Smooth muscle cell (in vitro differentiated cells): ENCODE data around the gene TRABD2B. TPM values are rescaled to one million over a fixed set of nuclear protein-coding genes. Genes with fewer than 3 reads are reported as not detected.

Experiments
- DNase-seq: peaks from one replicate; lab custom pipeline; 2025; ENCODE audit not compliant: unreplicated experiment; lab: John Stamatoyannopoulos, UW
- H2AFZ ChIP-seq: fragments of 200-600 bp; sonication (generic); 2 replicates; pipeline ENCODE4 v1.6.0; 2016; ENCODE audit warnings: antibody characterized with exemption, low read depth, mild to moderate bottlenecking
- H3F3A ChIP-seq: fragments of 200-600 bp; sonication (generic); 2 replicates; pipeline ENCODE4 v1.6.0; 2017; ENCODE audit warnings: antibody characterized with exemption, low read depth
- H3K27ac ChIP-seq: fragments of 200-600 bp; sonication (generic); 2 replicates; pipeline ENCODE4 v1.5.1; 2016; ENCODE audit warnings: low read depth, mild to moderate bottlenecking
- H3K27me3 ChIP-seq: fragments of 200-600 bp; sonication (generic); 2 replicates; pipeline ENCODE4 v1.6.1; 2016; ENCODE audit warnings: low read depth, mild to moderate bottlenecking
- H3K36me3 ChIP-seq: fragments of 200-600 bp; sonication (generic); 2 replicates; pipeline ENCODE4 v1.5.1; 2016; ENCODE audit warnings: low read depth
- H3K4me1 ChIP-seq: fragments of 200-600 bp; sonication (generic); 2 replicates; pipeline ENCODE4 v1.5.1; 2016; ENCODE audit warnings: low read depth
- H3K4me2 ChIP-seq: fragments of 200-600 bp; sonication (generic); 2 replicates; pipeline ENCODE4 v1.6.0; 2016; ENCODE audit warnings: mild to moderate bottlenecking
- H3K4me3 ChIP-seq: fragments of 200-600 bp; sonication (generic); 2 replicates; pipeline ENCODE4 v1.5.1; 2016; ENCODE audit warnings: mild to moderate bottlenecking
- H3K79me2 ChIP-seq: fragments of 200-600 bp; sonication (generic); 2 replicates; pipeline ENCODE4 v1.6.0; 2016; ENCODE audit warnings: low read depth, mild to moderate bottlenecking
- H3K9ac ChIP-seq: fragments of 200-600 bp; sonication (generic); 2 replicates; pipeline ENCODE4 v1.6.0; 2016; ENCODE audit warnings: low read depth
- H3K9me3 ChIP-seq: fragments of 200-600 bp; sonication (generic); replicated peaks from 2 replicates; pipeline ENCODE4 v1.5.1; 2016; ENCODE audit warnings: low read depth
- H4K20me1 ChIP-seq: fragments of 200-600 bp; sonication (generic); 2 replicates; pipeline ENCODE4 v1.6.0; 2016; ENCODE audit warnings: low read depth
- WGBS: methylation state at CpG from one replicate; pipeline ENCODE4 v1.1.7; 2016; ENCODE audit warnings: low lambda C conversion rate; 5-methylcytosine and 5-hydroxymethylcytosine counted together
- polyA plus RNA-seq: library from polyadenylated mRNA; unstranded; fragments of >200 nt; fragmentation: Nextera tagmentation; extraction: Ambion mirVana; gene quantifications from 2 replicates; pipeline ENCODE4 v1.2.1, GENCODE V29; 2016
- total RNA-seq: library from RNA; depleted of rRNA; stranded (reverse); fragments of >200 nt; gene quantifications from 2 replicates; pipeline ENCODE4 v1.2.3, GENCODE V29; 2014
- TF ChIP-seq, protein P1 (sequence below): fragments of 200-600 bp; sonication (generic); IDR thresholded peaks from 2 replicates; pipeline ENCODE4 v1.5.1; 2017; ENCODE audit warnings: borderline replicate concordance, mild to moderate bottlenecking, antibody characterized with exemption; ENCODE audit not compliant: insufficient read depth, poor library complexity, severe bottlenecking

TRABD2B gene
- total and polyA plus RNA-seq, 2 experiments from 2014 or later = 0.94 to 4.9 TPM

DNA sequence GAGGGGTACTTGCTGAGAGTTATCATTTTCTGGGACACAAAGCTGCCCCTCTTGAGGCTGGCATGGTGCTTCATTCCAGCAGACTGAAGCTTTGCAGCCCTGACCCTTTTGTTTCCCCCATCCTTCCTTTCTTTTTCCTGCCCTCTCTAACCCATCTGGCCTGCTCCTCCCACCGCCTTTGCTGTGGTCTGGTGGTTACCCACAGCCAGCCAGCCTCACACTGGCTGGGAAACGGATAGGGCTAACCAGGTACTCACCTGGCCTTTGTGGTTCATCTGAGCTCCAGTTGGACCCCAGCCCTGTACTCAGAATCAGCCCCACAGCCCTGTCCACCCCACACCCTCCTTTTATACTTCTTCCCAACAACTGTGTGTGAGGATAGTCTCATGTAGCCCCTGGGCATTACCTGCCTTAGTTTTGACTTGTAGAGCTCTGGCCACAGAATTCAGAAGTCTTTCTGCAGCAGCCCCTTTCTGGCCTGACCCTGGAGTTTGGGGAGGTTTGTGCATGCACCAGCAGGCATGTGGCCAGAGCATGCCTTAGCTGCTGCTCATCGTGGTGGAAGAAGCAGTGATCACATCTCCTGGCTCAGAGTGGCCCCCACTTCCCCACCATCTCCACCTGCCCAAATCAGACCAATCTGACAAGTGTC is 138.0 kb downstream of the TRABD2B start:
- TF ChIP-seq, protein P1, sequence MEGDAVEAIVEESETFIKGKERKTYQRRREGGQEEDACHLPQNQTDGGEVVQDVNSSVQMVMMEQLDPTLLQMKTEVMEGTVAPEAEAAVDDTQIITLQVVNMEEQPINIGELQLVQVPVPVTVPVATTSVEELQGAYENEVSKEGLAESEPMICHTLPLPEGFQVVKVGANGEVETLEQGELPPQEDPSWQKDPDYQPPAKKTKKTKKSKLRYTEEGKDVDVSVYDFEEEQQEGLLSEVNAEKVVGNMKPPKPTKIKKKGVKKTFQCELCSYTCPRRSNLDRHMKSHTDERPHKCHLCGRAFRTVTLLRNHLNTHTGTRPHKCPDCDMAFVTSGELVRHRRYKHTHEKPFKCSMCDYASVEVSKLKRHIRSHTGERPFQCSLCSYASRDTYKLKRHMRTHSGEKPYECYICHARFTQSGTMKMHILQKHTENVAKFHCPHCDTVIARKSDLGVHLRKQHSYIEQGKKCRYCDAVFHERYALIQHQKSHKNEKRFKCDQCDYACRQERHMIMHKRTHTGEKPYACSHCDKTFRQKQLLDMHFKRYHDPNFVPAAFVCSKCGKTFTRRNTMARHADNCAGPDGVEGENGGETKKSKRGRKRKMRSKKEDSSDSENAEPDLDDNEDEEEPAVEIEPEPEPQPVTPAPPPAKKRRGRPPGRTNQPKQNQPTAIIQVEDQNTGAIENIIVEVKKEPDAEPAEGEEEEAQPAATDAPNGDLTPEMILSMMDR = no peak
- no peak for DNase-seq

DNA sequence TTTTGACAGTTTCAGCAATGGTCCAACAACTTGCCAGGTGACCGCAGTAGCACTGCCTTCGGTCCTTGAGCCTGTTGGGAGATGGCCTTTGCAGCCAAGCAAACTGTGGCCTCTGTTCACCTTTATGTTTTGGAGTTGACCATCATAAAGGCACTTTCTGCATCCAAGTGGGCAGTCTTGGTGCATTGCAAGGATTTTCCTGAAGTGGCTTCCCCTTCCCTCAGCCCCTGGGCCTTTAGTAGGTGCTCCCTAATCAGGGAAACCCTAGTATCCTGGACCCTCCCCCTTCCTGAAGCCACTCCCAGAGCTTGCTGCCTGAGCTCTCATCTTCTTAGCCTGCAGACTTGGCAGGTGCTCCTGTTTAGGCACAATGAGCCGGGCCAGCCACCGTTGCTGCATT is 140.2 kb downstream of the TRABD2B start:
- H4K20me1 ChIP-seq = peaks cover 76% of the 10 kb centered on the region
- no peak overlapping the region for H3K4me3 ChIP-seq
- H2AFZ ChIP-seq = no peak overlapping the region
- no peak for DNase-seq
- no peak overlapping the region for H3K27ac ChIP-seq
- H3K4me2 ChIP-seq = no peak overlapping the region
- no peak overlapping the region for H3K9ac ChIP-seq
- no peaks in the 10 kb centered on the region for H3K9me3 ChIP-seq
- H3F3A ChIP-seq = no peaks in the 10 kb centered on the region
- WGBS = 94% methylated on average over 4 of the region's 4 CpGs
- no peaks in the 10 kb centered on the region for H3K36me3 ChIP-seq
- H3K4me1 ChIP-seq = no peaks in the 10 kb centered on the region
- no peaks in the 10 kb centered on the region for H3K27me3 ChIP-seq
- peaks cover 3% of the 10 kb centered on the region for H3K79me2 ChIP-seq
- TF ChIP-seq, protein P1 = no peak

More for the DNA sequence above, 138.0 kb downstream of the TRABD2B start:
- Histone ChIP-seq H3K9ac (no peak overlapping the region), H3K9me3 (no peaks in the 10 kb centered on the region), H3F3A (no peaks in the 10 kb centered on the region), H3K79me2 (peaks cover 3% of the 10 kb centered on the region), H3K27me3 (no peaks in the 10 kb centered on the region), H3K4me1 (no peaks in the 10 kb centered on the region), H3K4me3 (no peak overlapping the region), H2AFZ (no peak overlapping the region), H3K4me2 (no peak overlapping the region), H3K27ac (no peak overlapping the region), H4K20me1 (peaks cover 79% of the 10 kb centered on the region), H3K36me3 (no peaks in the 10 kb centered on the region)
- WGBS = 67% methylated on average over 3 of the region's 3 CpGs

DNA sequence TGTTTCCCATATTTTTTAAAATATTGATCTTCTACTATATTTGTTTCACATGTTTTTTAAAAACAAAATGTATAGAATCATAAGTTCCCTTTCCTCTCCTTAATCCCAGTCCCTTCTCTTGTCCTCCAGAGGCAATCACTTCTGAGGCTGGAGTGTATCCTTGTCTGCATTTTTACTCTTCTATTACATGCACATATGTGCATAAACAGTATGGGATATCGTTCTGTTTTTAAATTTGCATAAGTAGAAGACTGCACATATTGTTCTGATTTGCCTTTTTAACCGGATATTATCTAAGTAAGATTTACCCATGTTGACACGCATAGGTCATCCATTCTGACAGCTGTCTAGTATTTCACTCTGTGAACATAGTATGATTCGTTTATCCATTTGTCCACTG is 142.0 kb downstream of the TRABD2B start:
- Histone ChIP-seq H3K4me1 (no peaks in the 10 kb centered on the region), H3K27me3 (no peaks in the 10 kb centered on the region), H3K79me2 (no peaks in the 10 kb centered on the region), H3K9me3 (no peaks in the 10 kb centered on the region), H3K36me3 (no peaks in the 10 kb centered on the region), H3K9ac (no peak overlapping the region), H3K4me2 (no peak overlapping the region), H3K4me3 (no peak overlapping the region), H2AFZ (no peak overlapping the region), H3F3A (no peaks in the 10 kb centered on the region), H4K20me1 (peaks cover 71% of the 10 kb centered on the region), H3K27ac (no peak overlapping the region)
- TF ChIP-seq, protein P1 = no peak
- DNase-seq = no peak
- 67% methylated on average over 4 of the region's 4 CpGs for WGBS

DNA sequence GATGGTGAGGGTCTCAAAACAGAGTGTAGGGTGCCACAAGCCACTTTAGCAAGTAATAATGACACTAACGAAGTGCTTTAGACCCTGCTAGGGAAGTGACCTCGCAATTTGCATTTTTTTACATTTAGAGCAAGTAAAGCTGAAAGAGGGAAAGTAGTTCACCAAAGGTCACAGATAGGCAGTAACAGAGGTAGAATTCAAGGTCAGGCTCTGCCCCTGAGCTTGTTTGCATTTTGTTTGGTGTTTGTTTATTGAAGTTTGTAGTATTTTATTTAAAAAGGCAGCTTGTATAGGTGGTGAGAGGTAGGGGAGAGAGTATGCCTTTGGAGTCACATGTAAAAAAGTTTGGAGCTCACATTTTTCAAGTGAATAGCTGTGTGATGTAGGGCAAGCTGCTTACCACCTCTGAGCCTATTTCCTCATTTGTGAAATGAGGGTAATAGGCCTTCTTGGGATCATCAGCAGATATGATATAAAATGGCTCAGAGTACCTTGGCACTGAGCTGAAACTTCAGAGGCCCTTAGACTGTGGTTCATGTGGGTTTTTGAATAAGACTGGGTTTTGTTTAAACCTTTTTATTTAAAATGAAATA is 142.5 kb downstream of the TRABD2B start:
- Histone ChIP-seq H3K27ac (no peak overlapping the region), H3F3A (no peaks in the 10 kb centered on the region), H4K20me1 (peaks cover 70% of the 10 kb centered on the region), H2AFZ (no peak overlapping the region), H3K4me1 (no peaks in the 10 kb centered on the region), H3K4me3 (no peak overlapping the region), H3K4me2 (no peak overlapping the region), H3K36me3 (no peaks in the 10 kb centered on the region), H3K9ac (no peak overlapping the region), H3K79me2 (no peaks in the 10 kb centered on the region), H3K27me3 (no peaks in the 10 kb centered on the region), H3K9me3 (no peaks in the 10 kb centered on the region)
- TF ChIP-seq, protein P1 = no peak
- no peak for DNase-seq
- WGBS = 72% methylated on average over 2 of the region's 2 CpGs
